GM23248 (cell line): ENCODE results near the gene EMC9.

Experiments
- EZH2 ChIP-seq: fragments of 200-600 bp; sonication (generic); IDR thresholded peaks from 2 replicates; pipeline ENCODE4 v1.6.1; 2018; ENCODE audit warnings: antibody characterized with exemption, mild to moderate bottlenecking; ENCODE audit not compliant: insufficient read depth, poor library complexity, severe bottlenecking
- EZH2phosphoT487 ChIP-seq: fragments of 200-600 bp; sonication (generic); IDR thresholded peaks from 2 replicates; pipeline ENCODE4 v1.6.1; 2018; ENCODE audit warnings: antibody characterized with exemption, moderate library complexity, mild to moderate bottlenecking, low read depth; ENCODE audit not compliant: insufficient read depth

DNA sequence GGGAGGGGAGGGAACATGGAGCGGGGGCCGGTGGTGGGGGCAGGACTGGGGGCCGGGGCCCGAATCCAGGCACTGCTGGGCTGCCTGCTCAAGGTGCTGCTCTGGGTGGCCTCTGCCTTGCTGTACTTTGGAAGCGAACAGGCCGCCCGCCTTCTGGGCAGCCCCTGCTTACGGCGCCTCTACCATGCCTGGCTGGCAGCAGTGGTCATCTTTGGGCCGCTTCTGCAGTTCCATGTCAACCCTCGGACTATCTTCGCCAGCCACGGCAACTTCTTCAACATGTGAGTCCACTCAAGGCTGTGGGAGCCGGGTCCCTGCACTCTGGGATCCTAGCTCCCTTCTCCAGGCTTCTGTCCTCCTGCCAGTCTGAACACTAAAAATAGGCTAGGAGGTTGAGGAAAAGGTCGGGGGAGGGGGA, 9.8 kb downstream of the EMC9 start:
- TF ChIP-seq EZH2: no peak
- no peak for TF ChIP-seq EZH2phosphoT487
